ENCODE measurements around the gene C1orf50.

The C1orf50 gene

GRCh38 chr1:42738678-42739226 lies 28.3 kb upstream of the C1orf50 start:
- in situ Hi-C loops (cut with MboI; ENCODE audit: low pct_unique_long_range_greater_than_20kb, low sequenced_read_pairs, unreplicated experiment): loop anchor here (25.0 kb wide), 1 partner anchor 401 kb away; the partner anchor contains the start of gene FOXJ3
- no peak for TF ChIP-seq CTCF (IDR thresholded peaks at IDR 0.05; ENCODE audit: extremely low read depth, insufficient read depth, missing control alignments)
- no peak for DNase-seq (ENCODE audit: low spot score)

- in situ Hi-C loops (cut with MboI; ENCODE audit: low pct_unique_long_range_greater_than_20kb, low sequenced_read_pairs, unreplicated experiment): loop anchor here (10.0 to 25.0 kb wide), 2 partner anchors 165 to 403 kb away; partner anchors contain the start of gene FOXJ3
- no peak for TF ChIP-seq CTCF (IDR thresholded peaks at IDR 0.05; ENCODE audit: extremely low read depth, insufficient read depth, missing control alignments)
- DNase-seq (ENCODE audit: low spot score): no peak
These were observed 27.0 kb upstream of the C1orf50 start, which contains the start of gene CLDN19 for GRCh38 chr1:42739753-42740700. CLDN19 (minus strand) TSS chr1:42740236; CDS start chr1:42740063, 173 bp downstream.

GRCh38 chr1:42740851-42741580 lies 26.0 kb upstream of the C1orf50 start:
- DNase-seq (ENCODE audit: low spot score): no peak
- TF ChIP-seq CTCF (IDR thresholded peaks at IDR 0.05; ENCODE audit: extremely low read depth, insufficient read depth, missing control alignments): no peak
- in situ Hi-C loops (cut with MboI; ENCODE audit: low pct_unique_long_range_greater_than_20kb, low sequenced_read_pairs, unreplicated experiment): loop anchor here (10.0 to 25.0 kb wide), 2 partner anchors 166 to 404 kb away; partner anchors contain the start of gene FOXJ3

DNA sequence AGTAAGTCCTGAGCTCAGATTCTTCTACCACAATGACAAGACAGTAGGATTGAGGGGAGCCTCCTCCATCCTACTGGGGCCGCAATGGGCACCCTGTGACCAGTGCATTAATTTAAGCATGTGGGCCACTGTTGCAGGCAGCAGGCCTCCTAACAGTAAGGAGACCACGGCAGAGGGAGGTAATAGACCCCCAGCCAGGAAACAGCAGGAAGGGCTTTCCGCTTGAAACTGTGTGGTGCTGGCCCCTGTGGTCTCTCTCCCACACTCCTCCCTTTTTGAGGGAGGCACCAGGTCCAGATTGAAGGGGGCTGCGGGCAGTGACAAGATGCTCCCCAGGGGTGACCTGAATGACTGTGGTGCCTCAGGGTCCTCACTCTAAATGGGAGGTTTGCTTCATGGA lies 25.3 kb upstream of the C1orf50 start:
- no peak for DNase-seq (ENCODE audit: low spot score)
- in situ Hi-C loops (cut with MboI; ENCODE audit: low pct_unique_long_range_greater_than_20kb, low sequenced_read_pairs, unreplicated experiment): loop anchor here (10.0 to 25.0 kb wide), 2 partner anchors 167 to 404 kb away; partner anchors contain the start of gene FOXJ3
- TF ChIP-seq CTCF (IDR thresholded peaks at IDR 0.05; ENCODE audit: extremely low read depth, insufficient read depth, missing control alignments): no peak

DNA sequence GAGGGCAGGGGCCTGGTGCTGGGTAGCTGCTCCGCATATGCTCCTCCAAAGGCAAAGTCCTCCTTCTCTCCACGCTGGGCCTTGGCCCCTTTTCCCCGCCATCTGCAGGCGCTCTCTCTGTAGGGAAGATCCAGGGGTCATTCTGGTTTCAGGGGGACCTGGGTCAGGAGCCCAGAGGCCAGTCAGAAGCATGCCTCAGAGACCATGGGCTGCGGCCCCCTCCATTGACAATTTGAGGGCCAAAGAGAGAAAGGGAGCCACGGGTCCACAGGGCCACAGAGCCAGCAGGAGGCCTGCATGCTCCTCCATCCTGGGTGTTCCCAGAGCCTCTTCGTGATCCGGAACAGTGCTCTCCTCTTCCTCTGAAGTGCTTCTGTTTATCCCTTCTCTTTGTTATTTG lies 24.9 kb upstream of the C1orf50 start:
- no peak for TF ChIP-seq CTCF (IDR thresholded peaks at IDR 0.05; ENCODE audit: extremely low read depth, insufficient read depth, missing control alignments)
- DNase-seq (ENCODE audit: low spot score): no peak
- in situ Hi-C loops (cut with MboI; ENCODE audit: low pct_unique_long_range_greater_than_20kb, low sequenced_read_pairs, unreplicated experiment): loop anchor here (10.0 to 25.0 kb wide), 2 partner anchors 167 to 405 kb away; partner anchors contain the start of gene FOXJ3

Data from GM13977 (cell line).